Spleen (tissue), 7 donors: ENCODE data around the gene ATOX1.

Experiments
- CTCF ChIP-seq, 11 experiments: fragments of 200-600 bp in 7 of 11; fragments of 450-650 bp in 4 of 11; sonication (generic) in 4 of 11; IDR thresholded peaks in 8 of 11; conservative IDR thresholded peaks in 3 of 11; 1 replicate in 7 of 11; 2 replicates in 4 of 11; pipeline versions ENCODE4 v1.4.0 to v1.8.0; 2016 to 2021; ENCODE audit warnings: antibody characterized with exemption in 11 of 11, inconsistent platforms in 4 of 11, mild to moderate bottlenecking in 1 of 11
- POLR2A ChIP-seq, 3 donors: fragments of 450-650 bp; IDR thresholded peaks; one replicate each; pipeline ENCODE4 v1.5.1; 2017; ENCODE audit warnings: antibody characterized with exemption in 3 of 3, mild to moderate bottlenecking in 1 of 3
- donor health status: DM: no; HTN: no; CAD: no; lungs with moderate emphysema.
- donor health status: DM: no; HTN: no; CAD: no.
- donor health status: DM: no; HTN: no; CAD: no.

GRCh38 chr5:151708126-151708525, 50.3 kb downstream of the ATOX1 start:
- TF ChIP-seq POLR2A (IDR thresholded peaks at IDR 0.05), result no peak
- TF ChIP-seq CTCF (IDR thresholded peaks at IDR 0.05 in 8 of 11, conservative IDR thresholded peaks at IDR 0.05 in 3 of 11), result no peak
